Fibroblast of mammary gland (primary cell): ENCODE data around the gene MESP2.

Experiments
- DNase-seq: peaks from one replicate; pipeline ENCODE4 v3.0.0-alpha.2; 2010; ENCODE audit warnings: low read depth
- H3K4me3 ChIP-seq: 2 replicates; pipeline ENCODE4 v1.5.1; 2011; ENCODE audit warnings: low read depth, mild to moderate bottlenecking, low read length, moderate library complexity; ENCODE audit not compliant: control insufficient read depth
- TF ChIP-seq, protein P1 (sequence below): conservative IDR thresholded peaks from 2 replicates; pipeline ENCODE4 v1.5.1; 2011; ENCODE audit warnings: low read depth, low read length, inconsistent platforms; ENCODE audit not compliant: control insufficient read depth, insufficient read depth

MESP2 gene

DNA sequence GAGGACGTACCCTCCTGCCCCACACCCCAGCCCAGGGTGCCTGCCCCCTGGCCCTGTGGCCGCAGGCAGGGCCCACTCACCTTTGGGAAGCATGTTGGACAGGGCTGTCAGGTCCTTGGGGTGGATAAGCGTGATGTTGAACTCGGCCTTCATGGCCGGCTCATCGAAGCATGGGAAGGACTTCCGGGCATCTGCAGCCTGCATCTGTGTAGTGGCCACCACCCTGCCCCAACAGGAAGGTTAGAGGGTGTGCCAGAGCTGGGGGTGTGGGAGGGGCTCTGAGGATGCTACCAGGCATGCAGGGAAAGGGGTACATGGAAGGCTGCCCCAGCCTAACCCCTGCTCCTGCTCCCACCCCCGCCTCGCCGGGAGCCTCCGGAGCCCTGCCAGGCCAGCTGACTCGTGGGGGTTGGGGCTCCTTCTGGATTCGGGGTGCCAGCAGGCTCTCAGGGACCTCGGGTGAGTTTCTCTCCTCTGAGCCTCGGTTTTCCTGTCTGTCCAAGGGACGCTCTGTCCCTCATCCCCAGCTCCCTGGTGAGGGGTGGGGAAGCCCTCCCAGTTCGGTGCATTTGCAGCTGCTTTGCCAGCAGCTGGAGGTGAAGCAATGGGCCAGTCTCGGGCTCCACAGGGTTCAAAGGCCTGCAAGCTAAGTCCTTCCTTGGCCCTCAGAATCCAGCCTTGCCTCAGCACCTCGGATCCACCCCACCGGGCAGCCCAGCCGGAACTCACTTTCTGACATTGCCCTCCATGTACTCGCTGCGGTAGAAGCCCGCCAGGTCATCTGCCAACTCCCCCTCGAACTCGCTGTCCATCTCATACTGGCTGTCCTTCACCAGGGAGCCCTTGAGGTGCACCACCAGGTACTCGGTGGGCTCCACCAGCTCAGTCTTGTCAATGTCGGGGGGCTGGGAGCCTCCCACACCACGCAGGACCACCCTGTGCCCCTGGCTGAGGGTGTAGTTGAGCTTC is 29.4 kb downstream of the MESP2 start:
- H3K4me3 ChIP-seq = no peak overlapping the region
- DNase-seq = no peak
- TF ChIP-seq, protein P1, sequence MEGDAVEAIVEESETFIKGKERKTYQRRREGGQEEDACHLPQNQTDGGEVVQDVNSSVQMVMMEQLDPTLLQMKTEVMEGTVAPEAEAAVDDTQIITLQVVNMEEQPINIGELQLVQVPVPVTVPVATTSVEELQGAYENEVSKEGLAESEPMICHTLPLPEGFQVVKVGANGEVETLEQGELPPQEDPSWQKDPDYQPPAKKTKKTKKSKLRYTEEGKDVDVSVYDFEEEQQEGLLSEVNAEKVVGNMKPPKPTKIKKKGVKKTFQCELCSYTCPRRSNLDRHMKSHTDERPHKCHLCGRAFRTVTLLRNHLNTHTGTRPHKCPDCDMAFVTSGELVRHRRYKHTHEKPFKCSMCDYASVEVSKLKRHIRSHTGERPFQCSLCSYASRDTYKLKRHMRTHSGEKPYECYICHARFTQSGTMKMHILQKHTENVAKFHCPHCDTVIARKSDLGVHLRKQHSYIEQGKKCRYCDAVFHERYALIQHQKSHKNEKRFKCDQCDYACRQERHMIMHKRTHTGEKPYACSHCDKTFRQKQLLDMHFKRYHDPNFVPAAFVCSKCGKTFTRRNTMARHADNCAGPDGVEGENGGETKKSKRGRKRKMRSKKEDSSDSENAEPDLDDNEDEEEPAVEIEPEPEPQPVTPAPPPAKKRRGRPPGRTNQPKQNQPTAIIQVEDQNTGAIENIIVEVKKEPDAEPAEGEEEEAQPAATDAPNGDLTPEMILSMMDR = no peak

DNA sequence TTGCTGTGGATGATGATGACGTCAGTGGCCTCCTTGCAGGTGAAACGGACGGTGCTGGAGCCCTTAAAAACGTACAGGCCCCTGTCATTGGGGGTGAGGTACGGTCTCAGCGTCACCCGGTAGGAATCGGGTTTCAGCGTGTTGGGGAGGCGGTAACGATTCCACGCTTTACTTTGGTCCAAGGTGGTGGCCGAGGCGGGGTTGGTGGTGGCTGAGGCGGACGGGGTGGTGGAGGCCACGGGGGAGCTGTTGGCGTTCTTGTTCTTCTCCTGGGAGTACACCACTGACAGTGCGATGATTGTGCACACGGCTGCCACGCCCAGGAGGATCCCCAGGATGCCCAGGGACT is 30.1 kb downstream of the MESP2 start:
- TF ChIP-seq, protein P1 = no peak
- DNase-seq = no peak
- H3K4me3 ChIP-seq = no peak overlapping the region

GRCh38 chr15:89806559-89807550 is 30.7 kb downstream of the MESP2 start:
- TF ChIP-seq, protein P1 = no peak

DNA sequence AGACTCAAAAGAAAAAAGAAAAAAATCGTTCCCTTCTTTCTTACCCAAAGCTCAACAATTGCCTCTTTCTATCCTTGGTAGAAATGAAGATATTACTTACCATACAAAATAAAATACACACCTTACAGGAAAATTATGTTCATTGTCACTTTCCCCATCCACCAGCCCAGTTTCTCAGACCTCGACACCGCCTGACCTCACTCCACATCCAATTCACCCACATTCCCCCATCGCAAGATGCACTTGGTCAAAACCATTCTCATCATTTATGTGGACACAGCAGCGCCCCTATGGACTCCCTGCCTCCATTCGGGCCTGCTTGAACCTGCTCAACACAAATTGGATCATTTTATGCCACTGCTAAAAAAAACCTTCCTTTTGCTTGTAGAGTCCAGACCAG is 31.6 kb downstream of the MESP2 start:
- no peak for DNase-seq
- no peak overlapping the region for H3K4me3 ChIP-seq
- TF ChIP-seq, protein P1 = no peak

More at GRCh38 chr15:89806559-89807550, 30.7 kb downstream of the MESP2 start:
- DNase-seq = no peak
- H3K4me3 ChIP-seq = no peak overlapping the region

DNA sequence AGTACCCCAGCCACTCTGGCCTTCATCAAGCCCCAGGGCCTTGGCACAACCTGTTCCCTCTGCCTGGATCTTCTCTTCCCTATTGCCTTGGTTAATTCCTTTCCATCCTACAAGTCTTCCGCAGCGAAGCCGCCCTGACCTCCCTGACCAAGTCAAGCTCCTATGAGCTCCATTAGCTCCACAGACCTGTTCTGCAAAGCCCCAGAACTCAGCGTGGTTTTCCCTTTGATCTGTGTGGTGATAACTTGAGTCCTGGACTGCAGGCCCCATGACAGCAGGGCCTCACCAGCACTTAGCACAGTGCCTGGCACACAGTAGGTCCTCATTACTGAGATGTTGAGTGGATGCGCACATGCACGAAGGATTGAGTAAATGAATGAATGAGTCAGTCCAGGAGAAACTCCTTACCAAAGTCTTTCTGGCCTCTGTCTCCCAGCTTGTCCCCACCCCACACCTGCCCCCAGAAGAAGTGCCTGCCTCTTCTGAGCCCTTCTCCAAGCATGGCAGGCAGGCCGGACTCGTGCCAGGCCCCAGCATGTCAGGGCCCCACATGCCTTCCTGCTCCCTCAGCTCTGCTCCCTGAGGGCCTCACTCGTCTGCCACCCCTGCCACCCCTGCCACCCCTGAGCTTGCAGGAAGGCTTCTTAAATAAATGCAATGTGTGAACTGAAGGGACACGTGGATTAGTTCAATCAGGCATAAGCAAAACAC is 32.2 kb downstream of the MESP2 start:
- no peak overlapping the region for H3K4me3 ChIP-seq
- TF ChIP-seq, protein P1 = no peak
- no peak for DNase-seq

GRCh38 chr15:89809093-89809786 is 33.1 kb downstream of the MESP2 start:
- TF ChIP-seq, protein P1 = no peak
- DNase-seq = no peak
- no peak overlapping the region for H3K4me3 ChIP-seq
